Skeletal muscle tissue (tissue), 4 donors: ENCODE results near the gene LPAR1. TPM values are rescaled to one million over a fixed set of nuclear protein-coding genes. Genes with fewer than 3 reads are reported as not detected.
A peak's percentile ranks its signal among the peaks of the same experiment; 100 is the strongest.

ENCODE experiments used
- H3K27ac ChIP-seq: one replicate; pipeline ENCODE4 v1.7.0; 2013; ENCODE audit warnings: mild to moderate bottlenecking, low read depth, low read length, inconsistent platforms
- H3K27me3 ChIP-seq, 3 donors: one replicate each; pipeline ENCODE4 v1.7.0; 2013; ENCODE audit warnings: low read length in 3 of 3; ENCODE audit not compliant: control insufficient read depth in 3 of 3, insufficient read depth in 3 of 3
- H3K36me3 ChIP-seq, 3 donors: one replicate each; pipeline ENCODE4 v1.7.0; 2013; ENCODE audit warnings: low read length in 3 of 3; ENCODE audit not compliant: control insufficient read depth in 3 of 3, insufficient read depth in 3 of 3
- H3K4me1 ChIP-seq, 3 donors: one replicate each; pipeline ENCODE4 v1.7.0; 2013; ENCODE audit warnings: low read length in 3 of 3, mild to moderate bottlenecking in 3 of 3; ENCODE audit not compliant: control insufficient read depth in 3 of 3, insufficient read depth in 3 of 3
- H3K4me3 ChIP-seq, 3 donors: one replicate each; pipeline ENCODE4 v1.7.0; 2013; ENCODE audit warnings: low read length in 3 of 3
- H3K9ac ChIP-seq, 3 donors: one replicate each; pipeline ENCODE4 v1.7.0; 2013; ENCODE audit warnings: low read length in 3 of 3, mild to moderate bottlenecking in 3 of 3, moderate library complexity in 2 of 3, low read depth in 1 of 3
- H3K9me3 ChIP-seq, 3 donors: one replicate each; pipeline ENCODE4 v1.7.0; 2013; ENCODE audit warnings: low read length in 3 of 3; ENCODE audit not compliant: control insufficient read depth in 3 of 3
- total RNA-seq: library from RNA; depleted of rRNA; stranded (reverse); fragments of >200 nt; gene quantifications from one replicate; pipeline ENCODE4 v1.2.3, GENCODE V29; 2014
- donor health status: Osteomylitis.

The LPAR1 gene
- total RNA-seq, 1 donor from 2014 or later: 45.9 TPM

GRCh38 chr9:111039231-111039906 lies 1.1 kb upstream of the LPAR1 start:
- H3K27me3 ChIP-seq: peaks cover 14 to 32% (median 17%) of the 10 kb centered on the region in 3 donors
- H3K9me3 ChIP-seq: no peaks in the 10 kb centered on the region
- H3K9ac ChIP-seq: peak overlapping the region; percentile 23 to 64 (median 59)
- no peaks in the 10 kb centered on the region for H3K36me3 ChIP-seq
- H3K4me3 ChIP-seq: peak overlapping the region; percentile 20 to 54 (median 50)
- H3K27ac ChIP-seq: peak overlapping the region; percentile 68
- H3K4me1 ChIP-seq: peaks cover 0 to 10% (median 5%) of the 10 kb centered on the region in 3 donors

- Histone ChIP-seq H3K27me3 (peaks cover 16 to 32% (median 17%) of the 10 kb centered on the region in 3 donors), H3K27ac (peak overlapping the region; percentile 72), H3K4me1 (peaks cover 0 to 10% (median 5%) of the 10 kb centered on the region in 3 donors), H3K9ac (peak overlapping the region in 2 of 3 donors; percentile 57 to 76), H3K9me3 (no peaks in the 10 kb centered on the region), H3K36me3 (no peaks in the 10 kb centered on the region), H3K4me3 (peak overlapping the region; percentile 58 to 81 (median 65))
Observed at GRCh38 chr9:111037708-111038330, 451 bp downstream of the LPAR1 start.

- Histone ChIP-seq H3K4me3 (peak overlapping the region; percentile 58 to 81 (median 65)), H3K27me3 (peaks cover 16 to 32% (median 17%) of the 10 kb centered on the region in 3 donors), H3K9ac (peak overlapping the region in 2 of 3 donors; percentile 57 to 76), H3K9me3 (no peaks in the 10 kb centered on the region), H3K4me1 (peaks cover 0 to 10% (median 5%) of the 10 kb centered on the region in 3 donors), H3K27ac (peak overlapping the region; percentile 72), H3K36me3 (no peaks in the 10 kb centered on the region)
Observed at GRCh38 chr9:111037356-111037707, 938 bp downstream of the LPAR1 start.

GRCh38 chr9:111036946-111037345 lies 1.3 kb downstream of the LPAR1 start:
- Histone ChIP-seq H3K27me3 (peaks cover 16 to 32% (median 17%) of the 10 kb centered on the region in 3 donors), H3K36me3 (no peaks in the 10 kb centered on the region), H3K4me3 (peak overlapping the region; percentile 58 to 81 (median 65)), H3K4me1 (peaks cover 0 to 10% (median 5%) of the 10 kb centered on the region in 3 donors), H3K27ac (peak overlapping the region; percentile 72), H3K9ac (peak overlapping the region in 2 of 3 donors; percentile 57 to 76), H3K9me3 (no peaks in the 10 kb centered on the region)

GRCh38 chr9:111036429-111036789 lies 1.9 kb downstream of the LPAR1 start:
- H3K27ac ChIP-seq: peak overlapping the region; percentile 72
- H3K9me3 ChIP-seq: no peaks in the 10 kb centered on the region
- H3K4me3 ChIP-seq: peak overlapping the region; percentile 29 to 81 (median 58)
- H3K36me3 ChIP-seq: no peaks in the 10 kb centered on the region
- H3K9ac ChIP-seq: peak overlapping the region in 1 of 3 donors; percentile 76
- peaks cover 16 to 32% (median 17%) of the 10 kb centered on the region in 3 donors for H3K27me3 ChIP-seq
- peaks cover 0 to 10% (median 5%) of the 10 kb centered on the region in 3 donors for H3K4me1 ChIP-seq

- H3K9me3 ChIP-seq: no peaks in the 10 kb centered on the region
- no peak overlapping the region for H3K9ac ChIP-seq
- H3K36me3 ChIP-seq: no peaks in the 10 kb centered on the region
- peaks cover 16 to 32% (median 17%) of the 10 kb centered on the region in 3 donors for H3K27me3 ChIP-seq
- peak overlapping the region; percentile 72 for H3K27ac ChIP-seq
- H3K4me3 ChIP-seq: peak overlapping the region in 2 of 3 donors; percentile 58 to 81
- peaks cover 0 to 10% (median 5%) of the 10 kb centered on the region in 3 donors for H3K4me1 ChIP-seq
Observed at GRCh38 chr9:111035543-111036428, 2.5 kb downstream of the LPAR1 start.

- no peak overlapping the region for H3K4me3 ChIP-seq
- no peaks in the 10 kb centered on the region for H3K9me3 ChIP-seq
- H3K27ac ChIP-seq: no peak overlapping the region
- no peak overlapping the region for H3K9ac ChIP-seq
- peaks cover 0 to 10% (median 5%) of the 10 kb centered on the region in 3 donors for H3K4me1 ChIP-seq
- peaks cover 16 to 32% (median 17%) of the 10 kb centered on the region in 3 donors for H3K27me3 ChIP-seq
- no peaks in the 10 kb centered on the region for H3K36me3 ChIP-seq
Observed at GRCh38 chr9:111034898-111035539, 3.3 kb downstream of the LPAR1 start.

GRCh38 chr9:111034170-111034897 lies 3.9 kb downstream of the LPAR1 start:
- Histone ChIP-seq H3K4me1 (peaks cover 0 to 10% (median 5%) of the 10 kb centered on the region in 3 donors), H3K27me3 (peaks cover 17 to 31% (median 17%) of the 10 kb centered on the region in 3 donors), H3K9me3 (no peaks in the 10 kb centered on the region), H3K27ac (no peak overlapping the region), H3K9ac (no peak overlapping the region), H3K36me3 (no peaks in the 10 kb centered on the region), H3K4me3 (no peak overlapping the region)

GRCh38 chr9:111030492-111030891 lies 7.8 kb downstream of the LPAR1 start:
- no peaks in the 10 kb centered on the region for H3K36me3 ChIP-seq
- no peak overlapping the region for H3K4me3 ChIP-seq
- H3K27me3 ChIP-seq: peaks cover 0 to 14% (median 6%) of the 10 kb centered on the region in 3 donors
- H3K9me3 ChIP-seq: no peaks in the 10 kb centered on the region
- H3K27ac ChIP-seq: no peak overlapping the region
- H3K4me1 ChIP-seq: no peaks in the 10 kb centered on the region
- no peak overlapping the region for H3K9ac ChIP-seq
